ENCODE data around the gene RAB30.

The RAB30 gene

GRCh38 chr11:82939456-82939855 is 132.2 kb downstream of the RAB30 start:
- DNase-seq (ENCODE audit: low spot score) (no peak), ATAC-seq (ENCODE audit: low read depth) (no peak)
- Histone ChIP-seq H3K27me3 (ENCODE audit: insufficient read depth, poor library complexity, severe bottlenecking) (no peaks in the 10 kb centered on the region), H3K4me1 (ENCODE audit: insufficient read depth, poor library complexity, severe bottlenecking) (no peaks in the 10 kb centered on the region), H3K36me3 (ENCODE audit: low read depth) (no peaks in the 10 kb centered on the region), H3K4me3 (ENCODE audit: severe bottlenecking) (no peak overlapping the region), H3K9me3 (ENCODE audit: severe bottlenecking) (no peaks in the 10 kb centered on the region), H3K27ac (ENCODE audit: poor library complexity, severe bottlenecking) (no peak overlapping the region)
- TF ChIP-seq CTCF (IDR thresholded peaks at IDR 0.05; ENCODE audit: poor library complexity, severe bottlenecking): no peak

- Histone ChIP-seq H3K4me3 (ENCODE audit: severe bottlenecking) (no peak overlapping the region), H3K27ac (ENCODE audit: poor library complexity, severe bottlenecking) (no peak overlapping the region)
- no peak for ATAC-seq (ENCODE audit: low read depth)
These were observed 134.1 kb downstream of the RAB30 start for GRCh38 chr11:82937554-82937953.

GRCh38 chr11:82936261-82936660 is 135.4 kb downstream of the RAB30 start:
- Histone ChIP-seq H3K4me1 (ENCODE audit: insufficient read depth, poor library complexity, severe bottlenecking) (no peaks in the 10 kb centered on the region), H3K27ac (ENCODE audit: poor library complexity, severe bottlenecking) (no peak overlapping the region), H3K4me3 (ENCODE audit: severe bottlenecking) (no peak overlapping the region), H3K9me3 (ENCODE audit: severe bottlenecking) (no peaks in the 10 kb centered on the region), H3K36me3 (ENCODE audit: low read depth) (peaks cover 9% of the 10 kb centered on the region; the same call in 1 of the 2 replicates), H3K27me3 (ENCODE audit: insufficient read depth, poor library complexity, severe bottlenecking) (no peaks in the 10 kb centered on the region)
- no peak for DNase-seq (ENCODE audit: low spot score)
- no peak for TF ChIP-seq CTCF (IDR thresholded peaks at IDR 0.05; ENCODE audit: poor library complexity, severe bottlenecking)
- no peak for ATAC-seq (ENCODE audit: low read depth)

More at GRCh38 chr11:82937554-82937953, 134.1 kb downstream of the RAB30 start:
- Histone ChIP-seq H3K4me1 (ENCODE audit: insufficient read depth, poor library complexity, severe bottlenecking) (no peaks in the 10 kb centered on the region), H3K36me3 (ENCODE audit: low read depth) (peaks cover 9% of the 10 kb centered on the region; the same call in 1 of the 2 replicates), H3K27me3 (ENCODE audit: insufficient read depth, poor library complexity, severe bottlenecking) (no peaks in the 10 kb centered on the region), H3K9me3 (ENCODE audit: severe bottlenecking) (no peaks in the 10 kb centered on the region)
- no peak for DNase-seq (ENCODE audit: low spot score)
- no peak for TF ChIP-seq CTCF (IDR thresholded peaks at IDR 0.05; ENCODE audit: poor library complexity, severe bottlenecking)

GRCh38 chr11:82932564-82932963 is 139.1 kb downstream of the RAB30 start:
- ATAC-seq (ENCODE audit: low read depth) (no peak), DNase-seq (ENCODE audit: low spot score) (no peak)
- no peaks in the 10 kb centered on the region for H3K9me3 ChIP-seq (ENCODE audit: severe bottlenecking)
- H3K4me3 ChIP-seq (ENCODE audit: severe bottlenecking): no peak overlapping the region
- H3K27ac ChIP-seq (ENCODE audit: poor library complexity, severe bottlenecking): no peak overlapping the region
- H3K36me3 ChIP-seq (ENCODE audit: low read depth): peaks cover 26% of the 10 kb centered on the region
- no peaks in the 10 kb centered on the region for H3K27me3 ChIP-seq (ENCODE audit: insufficient read depth, poor library complexity, severe bottlenecking)
- no peak for TF ChIP-seq CTCF (IDR thresholded peaks at IDR 0.05; ENCODE audit: poor library complexity, severe bottlenecking)
- no peaks in the 10 kb centered on the region for H3K4me1 ChIP-seq (ENCODE audit: insufficient read depth, poor library complexity, severe bottlenecking)

GRCh38 chr11:82930734-82931133 is 141.0 kb downstream of the RAB30 start:
- Histone ChIP-seq H3K36me3 (ENCODE audit: low read depth) (peaks cover 26% of the 10 kb centered on the region), H3K4me3 (ENCODE audit: severe bottlenecking) (no peak overlapping the region), H3K27ac (ENCODE audit: poor library complexity, severe bottlenecking) (no peak overlapping the region), H3K27me3 (ENCODE audit: insufficient read depth, poor library complexity, severe bottlenecking) (no peaks in the 10 kb centered on the region), H3K4me1 (ENCODE audit: insufficient read depth, poor library complexity, severe bottlenecking) (no peaks in the 10 kb centered on the region), H3K9me3 (ENCODE audit: severe bottlenecking) (no peaks in the 10 kb centered on the region)
- ATAC-seq (ENCODE audit: low read depth) (no peak), DNase-seq (ENCODE audit: low spot score) (no peak)
- TF ChIP-seq CTCF (IDR thresholded peaks at IDR 0.05; ENCODE audit: poor library complexity, severe bottlenecking): no peak
